ENCODE measurements around the gene IQCH.

IQCH gene

GRCh38 chr15:67372986-67373675, 118.5 kb downstream of the IQCH start:
- H3K27ac ChIP-seq, result no peak overlapping the region
- TF ChIP-seq CTCF (conservative IDR thresholded peaks at IDR 0.05; ENCODE audit: low read depth, low read length), result no peak
- no peak overlapping the region for H3K4me2 ChIP-seq
- no peaks in the 10 kb centered on the region for H3K4me1 ChIP-seq (ENCODE audit: low read depth, poor library complexity, severe bottlenecking)
- H4K20me1 ChIP-seq (ENCODE audit: insufficient read depth), result no peaks in the 10 kb centered on the region
- H3K36me3 ChIP-seq (ENCODE audit: insufficient read depth), result no peaks in the 10 kb centered on the region
- H3K79me2 ChIP-seq (ENCODE audit: insufficient read depth, low read depth), result no peaks in the 10 kb centered on the region
- no peak overlapping the region for H3K9ac ChIP-seq
- H2AFZ ChIP-seq (ENCODE audit: low read depth), result no peak overlapping the region
- H3K27me3 ChIP-seq (ENCODE audit: insufficient read depth, low read depth), result no peaks in the 10 kb centered on the region
- H3K4me3 ChIP-seq (IDR thresholded peaks at IDR 0.05; ENCODE audit: insufficient read depth, low read depth, low read length), result no peak overlapping the region

DNA sequence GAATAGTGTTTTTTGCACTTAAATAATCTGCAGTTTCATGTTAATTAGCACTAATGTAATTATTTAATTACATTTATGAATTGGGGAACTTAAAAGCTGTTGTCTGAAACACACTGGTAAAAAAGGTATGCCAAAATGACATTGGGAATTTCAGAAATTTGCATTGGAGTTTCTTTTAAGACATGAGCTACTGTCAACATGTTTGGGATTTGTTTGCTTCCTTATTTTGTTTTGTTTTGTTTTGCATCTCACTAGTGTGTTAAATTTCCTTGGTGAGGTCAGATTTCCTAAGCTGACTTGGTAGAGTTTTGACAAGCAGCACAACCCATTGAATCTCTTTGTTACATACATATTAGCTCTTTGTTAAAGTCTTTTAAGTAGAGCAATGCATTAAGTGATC, 119.4 kb downstream of the IQCH start:
- Histone ChIP-seq H4K20me1 (ENCODE audit: insufficient read depth) (no peaks in the 10 kb centered on the region), H2AFZ (ENCODE audit: low read depth) (no peak overlapping the region), H3K36me3 (ENCODE audit: insufficient read depth) (no peaks in the 10 kb centered on the region)

DNA sequence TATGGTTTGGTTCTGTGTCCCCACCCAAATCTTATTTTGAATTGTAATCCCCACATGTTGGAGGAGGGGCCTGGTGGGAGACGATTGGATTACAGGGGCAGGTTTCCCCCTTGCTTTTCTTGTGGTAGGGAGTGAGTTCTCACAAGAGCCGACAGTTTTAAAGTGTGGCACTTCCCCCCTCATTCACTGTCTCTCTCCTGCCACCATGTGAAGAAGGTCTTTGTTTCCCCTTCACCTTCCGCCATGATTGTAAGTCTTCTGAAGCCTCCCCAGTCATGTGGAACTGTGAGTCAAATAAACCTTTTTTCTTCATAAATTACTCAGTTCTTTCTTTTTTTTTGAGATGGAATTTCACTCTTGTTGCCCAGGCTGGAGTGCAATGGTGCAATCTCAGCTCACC, 124.9 kb downstream of the IQCH start:
- Histone ChIP-seq H3K4me3 (IDR thresholded peaks at IDR 0.05; ENCODE audit: insufficient read depth, low read depth, low read length) (no peak overlapping the region), H3K4me1 (ENCODE audit: low read depth, poor library complexity, severe bottlenecking) (no peaks in the 10 kb centered on the region), H2AFZ (ENCODE audit: low read depth) (no peak overlapping the region), H3K36me3 (ENCODE audit: insufficient read depth) (no peaks in the 10 kb centered on the region), H3K79me2 (ENCODE audit: insufficient read depth, low read depth) (no peaks in the 10 kb centered on the region), H3K9ac (no peak overlapping the region), H3K27me3 (ENCODE audit: insufficient read depth, low read depth) (no peaks in the 10 kb centered on the region), H4K20me1 (ENCODE audit: insufficient read depth) (no peaks in the 10 kb centered on the region), H3K27ac (no peak overlapping the region), H3K4me2 (no peak overlapping the region)
- TF ChIP-seq CTCF (conservative IDR thresholded peaks at IDR 0.05; ENCODE audit: low read depth, low read length), result no peak

More for the DNA sequence above, 119.4 kb downstream of the IQCH start:
- Histone ChIP-seq H3K4me3 (IDR thresholded peaks at IDR 0.05; ENCODE audit: insufficient read depth, low read depth, low read length) (no peak overlapping the region), H3K27ac (no peak overlapping the region), H3K9ac (no peak overlapping the region), H3K4me1 (ENCODE audit: low read depth, poor library complexity, severe bottlenecking) (no peaks in the 10 kb centered on the region), H3K79me2 (ENCODE audit: insufficient read depth, low read depth) (no peaks in the 10 kb centered on the region), H3K4me2 (no peak overlapping the region), H3K27me3 (ENCODE audit: insufficient read depth, low read depth) (no peaks in the 10 kb centered on the region)
- TF ChIP-seq CTCF (conservative IDR thresholded peaks at IDR 0.05; ENCODE audit: low read depth, low read length), result no peak

GRCh38 chr15:67380921-67381320, 126.3 kb downstream of the IQCH start:
- H3K9ac ChIP-seq, result no peak overlapping the region
- no peak overlapping the region for H2AFZ ChIP-seq (ENCODE audit: low read depth)
- no peaks in the 10 kb centered on the region for H3K79me2 ChIP-seq (ENCODE audit: insufficient read depth, low read depth)
- no peak overlapping the region for H3K4me2 ChIP-seq
- no peak overlapping the region for H3K4me3 ChIP-seq (IDR thresholded peaks at IDR 0.05; ENCODE audit: insufficient read depth, low read depth, low read length)
- no peaks in the 10 kb centered on the region for H4K20me1 ChIP-seq (ENCODE audit: insufficient read depth)
- no peak for TF ChIP-seq CTCF (conservative IDR thresholded peaks at IDR 0.05; ENCODE audit: low read depth, low read length)
- H3K4me1 ChIP-seq (ENCODE audit: low read depth, poor library complexity, severe bottlenecking), result no peaks in the 10 kb centered on the region
- H3K36me3 ChIP-seq (ENCODE audit: insufficient read depth), result no peaks in the 10 kb centered on the region
- H3K27me3 ChIP-seq (ENCODE audit: insufficient read depth, low read depth), result no peaks in the 10 kb centered on the region
- H3K27ac ChIP-seq, result no peak overlapping the region

Measured in KMS-11 (cell line).